COLO829 (cell line): ENCODE measurements around the gene VGLL4.
"Not testable (repeated sequence)": the region's sequence is repeated elsewhere in the genome, so short reads cannot be mapped to it uniquely, and the experiment has no call there.

ENCODE experiments used
- DNase-seq: peaks from one replicate; pipeline ENCODE4 v3.0.0; 2012; ENCODE audit warnings: low spot score

The VGLL4 gene, protein sequence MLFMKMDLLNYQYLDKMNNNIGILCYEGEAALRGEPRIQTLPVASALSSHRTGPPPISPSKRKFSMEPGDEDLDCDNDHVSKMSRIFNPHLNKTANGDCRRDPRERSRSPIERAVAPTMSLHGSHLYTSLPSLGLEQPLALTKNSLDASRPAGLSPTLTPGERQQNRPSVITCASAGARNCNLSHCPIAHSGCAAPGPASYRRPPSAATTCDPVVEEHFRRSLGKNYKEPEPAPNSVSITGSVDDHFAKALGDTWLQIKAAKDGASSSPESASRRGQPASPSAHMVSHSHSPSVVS

GRCh38 chr3:11643605-11644087, at the start of gene VGLL4:
VGLL4 (minus strand) TSS chr3:11643915; CDS start chr3:11643518, 397 bp downstream.
- peak; percentile 79 for DNase-seq

DNA sequence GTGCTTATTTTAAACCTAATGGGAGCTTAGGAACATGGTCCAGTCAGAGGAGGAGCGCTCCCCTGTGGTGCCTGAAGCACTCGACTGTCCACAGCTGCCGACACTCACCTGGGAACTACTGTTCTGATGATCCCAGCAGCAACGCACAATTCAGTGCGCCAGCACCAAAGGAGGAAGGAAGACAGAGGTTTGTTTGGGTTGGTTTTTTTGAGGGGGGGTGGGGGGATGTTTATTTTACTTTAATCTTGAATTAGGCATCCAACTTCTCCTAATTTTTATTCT, 48.8 kb upstream of the VGLL4 start:
- DNase-seq = no peak

- DNase-seq = no peak
These were observed 48.2 kb upstream of the VGLL4 start for GRCh38 chr3:11691767-11692531.

DNA sequence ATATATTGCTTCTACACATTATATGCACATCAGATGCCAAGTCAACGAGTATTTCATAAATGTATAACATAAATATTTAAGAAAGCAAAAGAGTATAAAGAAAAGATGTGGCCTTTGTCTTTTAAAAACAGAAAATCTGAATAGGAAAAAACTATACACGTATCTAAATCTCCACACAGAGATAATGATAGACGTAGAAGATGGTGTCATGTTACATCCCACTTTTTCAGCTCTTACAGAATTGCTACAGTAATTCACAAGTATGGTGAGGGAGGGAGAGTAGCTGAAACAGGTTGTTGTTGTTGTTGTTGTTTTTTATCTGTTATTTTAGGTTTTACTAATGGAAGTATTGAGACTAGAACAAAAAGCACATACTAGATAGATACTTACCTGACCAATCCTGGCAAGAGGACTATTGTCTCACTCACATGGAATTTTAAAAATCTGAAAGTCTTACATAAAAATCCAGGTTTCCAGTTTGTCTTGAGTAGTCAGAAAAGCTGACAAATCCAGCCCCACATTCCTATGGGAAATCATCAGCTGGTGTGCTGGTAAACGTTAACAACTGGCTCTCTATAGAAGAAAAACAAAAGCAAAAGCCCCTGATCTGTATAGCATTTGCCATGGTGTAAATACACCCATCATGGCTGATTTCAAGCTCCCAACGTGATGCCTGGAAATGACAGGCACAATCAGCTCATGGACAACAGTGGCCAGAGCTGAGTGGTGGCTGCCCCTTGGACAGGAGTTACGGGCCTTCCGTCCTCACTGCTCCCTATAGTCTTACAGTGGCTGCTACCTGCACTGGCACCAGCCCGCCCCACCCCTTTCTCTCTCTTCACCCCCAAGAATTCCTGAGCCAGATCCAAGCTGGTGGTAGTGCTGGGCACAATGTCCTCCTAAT, 47.4 kb upstream of the VGLL4 start:
- DNase-seq = no peak

- no peak for DNase-seq
These were observed 46.0 kb upstream of the VGLL4 start for GRCh38 chr3:11689749-11690148.

DNA sequence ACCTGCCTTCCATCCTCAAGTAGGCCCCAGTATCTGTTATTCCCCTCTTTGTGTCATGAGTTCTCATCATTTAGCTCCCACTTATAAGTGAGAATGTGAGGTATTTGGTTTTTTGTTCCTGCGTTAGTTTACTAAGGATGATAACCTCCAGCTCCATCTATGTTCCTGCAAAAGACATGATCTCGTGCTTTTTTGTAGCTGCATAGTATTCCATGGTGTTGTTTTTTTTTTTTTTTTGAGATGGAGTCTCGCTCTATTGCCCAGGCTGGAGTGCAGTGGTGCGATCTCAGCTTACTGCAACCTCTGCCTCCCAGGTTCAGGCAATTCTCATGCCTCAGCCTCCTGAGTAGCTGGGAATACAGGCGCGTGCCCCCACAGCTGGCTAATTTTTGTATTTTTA, 41.3 kb upstream of the VGLL4 start:
- DNase-seq = not testable (repeated sequence)

DNA sequence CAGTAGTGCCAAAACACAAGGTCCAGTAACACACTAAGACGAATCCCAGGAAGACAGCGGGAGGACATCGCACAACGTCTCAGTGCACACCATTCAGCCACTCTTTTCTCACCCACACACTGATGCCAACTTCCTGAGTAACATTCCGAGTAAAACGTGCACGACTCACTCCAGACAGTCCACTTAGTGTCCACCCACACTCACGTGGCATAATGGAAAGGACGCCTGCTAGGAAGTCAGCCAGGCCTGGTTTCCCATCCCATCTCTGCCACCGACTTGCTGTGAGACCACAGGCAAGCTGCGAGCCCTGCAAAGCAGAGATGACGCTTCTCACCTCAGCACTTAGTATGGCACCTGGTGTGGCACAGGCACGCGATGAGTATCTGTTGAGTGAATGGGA, 36.8 kb upstream of the VGLL4 start:
- no peak for DNase-seq

DNA sequence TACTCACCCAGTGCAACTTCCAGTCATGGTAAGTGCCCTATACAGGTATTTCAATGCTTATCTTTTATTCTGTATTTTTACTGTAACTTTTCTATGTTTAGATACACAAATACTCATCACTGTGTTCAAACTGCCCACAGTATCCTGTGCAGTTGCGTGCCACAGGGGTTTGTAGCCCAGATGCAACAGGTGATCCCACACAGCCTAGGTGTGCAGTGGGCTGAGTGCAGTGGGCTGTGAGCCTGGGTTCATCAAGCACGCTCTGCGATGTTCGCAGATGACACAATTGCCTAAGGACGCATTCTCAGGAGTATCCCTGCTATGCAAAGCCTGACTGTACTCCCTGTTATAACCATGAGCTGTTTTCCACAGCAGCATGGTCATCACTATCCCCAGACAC, 36.2 kb upstream of the VGLL4 start:
- DNase-seq = no peak

DNA sequence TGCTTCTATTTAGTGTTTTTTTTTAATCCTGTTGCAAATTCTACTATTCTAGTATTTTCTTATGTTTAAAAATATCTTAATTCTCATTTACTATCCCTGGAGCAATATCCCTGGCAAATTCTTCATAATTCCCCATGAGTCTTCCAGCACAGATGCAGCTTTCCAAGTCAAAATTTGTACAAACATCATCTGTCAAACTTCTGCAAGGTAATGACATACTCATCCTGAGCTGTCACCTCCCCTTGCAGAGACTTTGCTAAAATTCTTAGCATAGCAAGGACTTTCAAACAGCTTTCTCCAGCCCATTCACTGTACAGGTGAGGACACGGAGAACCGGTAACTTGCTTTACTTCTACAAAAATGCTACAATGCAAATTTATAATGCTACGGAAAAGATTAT, 28.6 kb upstream of the VGLL4 start:
- no peak for DNase-seq

DNA sequence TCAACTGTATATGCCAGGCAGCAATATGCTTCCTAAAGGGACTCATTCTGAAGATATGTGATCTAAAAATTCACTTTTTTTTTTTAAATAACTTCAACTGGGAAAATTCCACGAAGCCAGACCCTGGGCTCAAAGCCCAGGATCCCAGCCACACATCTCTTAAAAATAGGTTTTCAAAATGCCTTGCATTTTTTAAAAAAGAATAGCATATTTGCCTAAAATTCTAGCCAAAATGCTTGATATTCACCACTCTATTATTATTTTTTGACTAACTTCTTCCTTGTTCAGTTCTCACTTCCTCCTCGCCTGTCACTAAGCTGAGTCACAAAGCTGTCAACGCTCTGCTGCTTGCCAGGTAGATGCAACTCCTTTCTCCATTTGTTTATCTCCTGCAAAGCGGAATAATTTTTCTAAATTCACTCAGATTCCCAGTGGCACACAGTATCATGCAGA, 28.0 kb upstream of the VGLL4 start:
- no peak for DNase-seq

DNA sequence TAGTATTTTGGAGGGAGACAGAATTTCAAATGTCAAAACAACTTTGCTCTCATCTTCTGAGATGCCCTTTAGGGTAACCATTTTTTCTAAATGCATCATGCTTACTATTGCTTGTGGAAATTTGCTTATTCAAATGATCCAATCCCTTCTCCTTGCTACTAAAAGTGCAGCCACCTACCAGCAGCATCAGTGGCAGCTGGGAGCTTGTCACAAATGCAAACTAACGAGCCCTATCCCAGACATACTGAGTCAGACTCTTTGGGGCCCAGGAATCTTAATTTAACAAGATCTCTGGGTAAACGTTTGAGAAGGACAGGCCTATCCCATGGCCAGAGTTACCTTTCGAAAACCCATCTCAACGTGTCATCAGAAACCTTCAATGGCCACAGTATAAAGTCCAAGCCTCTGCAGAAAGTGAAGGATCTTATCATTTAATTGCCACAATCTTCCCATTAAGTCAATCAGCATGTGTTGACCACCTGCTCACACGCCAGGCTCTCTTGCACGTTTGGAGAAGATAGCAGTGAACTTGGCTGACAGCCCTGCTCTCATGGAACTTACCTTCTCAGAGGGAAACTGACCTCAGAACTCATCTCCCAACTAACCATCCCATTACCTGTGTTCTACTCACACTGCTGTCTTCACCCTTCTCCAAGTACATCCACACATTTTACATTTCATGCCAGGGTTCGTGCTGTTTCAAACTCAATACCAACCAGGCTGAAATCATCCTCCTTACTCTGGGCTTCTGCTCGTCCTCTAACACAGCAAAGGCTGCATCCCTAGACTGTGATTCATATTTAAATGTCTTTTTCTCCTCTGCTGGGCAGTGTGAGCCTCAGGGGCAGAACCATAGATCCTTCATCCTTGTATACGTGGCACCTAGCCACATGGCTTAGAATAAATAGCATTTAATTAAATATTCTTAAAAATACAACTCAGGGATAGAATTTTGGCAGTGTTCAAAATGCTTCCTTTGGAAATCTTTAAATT, 24.8 kb upstream of the VGLL4 start:
- no peak for DNase-seq

DNA sequence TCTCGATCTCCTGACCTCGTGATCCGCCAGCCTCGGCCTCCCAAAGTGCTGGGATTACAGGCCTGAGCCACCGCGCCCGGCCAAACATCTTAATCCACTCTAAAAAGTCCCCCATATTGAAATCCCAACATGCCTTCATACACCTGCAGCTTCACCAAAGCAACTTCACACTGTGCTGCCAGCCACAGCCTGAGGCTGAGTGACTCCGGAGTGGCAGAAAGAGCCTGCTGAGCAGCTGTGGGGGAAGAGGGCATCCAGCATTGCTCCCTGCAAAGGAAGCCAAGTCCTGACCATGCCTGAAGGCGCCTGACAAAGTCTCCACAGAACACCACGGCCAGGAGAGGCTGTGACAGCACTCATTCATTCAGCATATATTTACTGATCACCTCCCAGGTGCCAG, 21.6 kb upstream of the VGLL4 start:
- no peak for DNase-seq

DNA sequence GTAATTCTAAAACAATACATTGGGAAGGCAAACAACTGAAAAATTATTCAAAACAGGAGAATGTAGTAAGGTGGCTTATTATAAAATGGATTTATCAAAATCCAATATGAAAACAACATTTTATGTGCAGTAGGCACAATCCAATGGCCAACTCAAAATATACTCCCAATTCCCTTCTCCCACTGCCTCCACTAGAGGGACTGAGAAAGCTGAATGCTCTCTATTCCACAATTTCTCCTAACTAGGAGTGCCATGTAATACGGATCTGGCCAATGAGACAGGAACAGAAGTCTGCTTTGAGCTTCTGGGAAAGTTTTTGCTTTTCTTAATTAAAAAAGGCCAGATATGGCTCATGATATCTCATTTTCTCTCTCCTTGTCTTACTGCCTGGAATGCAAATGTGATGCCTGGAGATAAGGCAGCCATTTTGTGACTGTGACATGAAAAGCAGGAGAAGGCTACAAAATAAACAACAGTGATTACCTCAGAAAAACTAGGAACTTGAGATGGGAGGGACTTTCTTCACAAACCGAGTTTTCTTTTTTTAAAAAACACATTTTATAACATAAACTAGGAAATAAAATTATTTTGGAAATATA, 18.8 kb upstream of the VGLL4 start:
- no peak for DNase-seq

DNA sequence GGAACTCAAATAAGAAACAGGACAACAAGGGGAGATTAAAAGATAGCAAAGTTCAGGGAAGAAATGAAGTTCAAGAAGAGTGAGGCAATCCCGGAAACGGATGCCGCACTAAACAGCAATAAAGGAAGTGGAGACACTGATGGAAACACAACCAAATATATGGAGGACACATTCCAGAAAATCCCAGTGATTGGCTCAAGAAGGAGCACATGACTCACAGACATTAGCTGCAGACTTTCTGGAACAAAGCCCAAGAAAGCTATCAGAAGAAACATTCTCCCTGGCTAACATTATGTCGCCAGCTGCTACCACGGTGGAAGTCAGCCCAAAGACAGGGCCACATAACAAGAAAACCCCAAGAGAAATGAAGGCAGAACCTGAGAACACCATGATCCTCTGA, 18.1 kb upstream of the VGLL4 start:
- DNase-seq = no peak

- DNase-seq = no peak
These were observed 17.4 kb upstream of the VGLL4 start for GRCh38 chr3:11661052-11661656.

DNA sequence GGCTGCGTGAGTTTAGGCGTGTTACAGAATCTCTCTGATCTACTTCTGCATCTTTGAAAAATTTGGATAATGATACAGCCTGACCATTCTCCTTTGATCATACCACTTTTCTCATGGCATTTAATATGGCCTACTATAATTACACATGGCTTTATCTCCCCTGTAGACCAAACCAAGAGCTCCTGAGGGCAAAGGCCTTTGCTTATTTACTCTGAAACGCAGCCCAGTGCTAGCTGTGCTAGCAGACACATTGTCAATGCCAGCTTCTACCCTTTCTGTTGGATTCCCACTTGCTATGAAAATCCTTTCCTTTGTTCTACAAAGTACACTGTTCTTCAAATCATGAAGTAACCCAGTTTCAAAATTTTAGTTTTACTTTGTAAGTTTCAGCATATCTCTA, 16.5 kb upstream of the VGLL4 start:
- DNase-seq = no peak

GRCh38 chr3:11658180-11658579, 14.5 kb upstream of the VGLL4 start:
- DNase-seq = no peak

- DNase-seq = no peak
These were observed 11.6 kb upstream of the VGLL4 start for GRCh38 chr3:11655196-11655928.

DNA sequence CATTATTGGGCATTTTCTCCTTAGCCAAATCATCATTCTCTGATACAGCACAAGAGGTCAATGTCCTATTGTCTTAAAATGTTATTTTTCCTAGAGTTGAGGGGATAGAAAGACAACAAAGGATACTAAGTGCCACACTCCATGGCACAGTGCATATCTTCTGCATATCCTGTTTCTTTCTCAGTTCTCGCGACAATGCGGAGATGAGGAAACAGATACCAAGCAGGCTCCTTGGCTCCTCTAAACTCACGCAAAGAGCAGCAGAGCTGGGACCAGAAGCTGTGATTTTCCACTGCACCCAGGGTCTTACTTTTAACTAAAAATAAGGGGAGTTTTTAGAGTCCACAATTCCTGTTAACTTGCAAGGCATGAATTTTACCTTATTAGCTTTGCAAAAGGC, 10.5 kb upstream of the VGLL4 start:
- DNase-seq = no peak
